OCI-LY7 (cell line): ENCODE measurements around the gene GYS2. TPM values are rescaled to one million over a fixed set of nuclear protein-coding genes. Genes with fewer than 3 reads are reported as not detected.

Source experiments
- BruUV-seq: library from RNA; stranded (reverse); fragments of 400-500 nt; replicated peaks from 2 replicates; lab custom pipeline; 2021; lab: Mats Ljungman, UMichigan
- CTCF ChIA-PET: fragments of 300-600 bp; sonication (Branson Sonifier 250); formaldehyde crosslinking; loops from one replicate; lab custom pipeline; 2022; ENCODE audit warnings: antibody characterized with exemption; ENCODE audit not compliant: unreplicated experiment; lab: Charles Lee
- POLR2A ChIA-PET: fragments of 300-600 bp; sonication (Branson Sonifier 250); formaldehyde crosslinking; loops from one replicate; lab custom pipeline; 2022; ENCODE audit warnings: antibody characterized with exemption; lab: Charles Lee
- DNase-seq: peaks from one replicate; pipeline ENCODE4 v3.0.0-alpha.2; 2015; ENCODE audit warnings: low spot score
- H2AFZ ChIP-seq: fragments of 200-600 bp; sonication (generic), shearing (Covaris generic); 2 replicates; pipeline ENCODE4 v1.6.1; 2014; ENCODE audit warnings: mild to moderate bottlenecking, antibody characterized with exemption, low read length, moderate library complexity
- H3K27ac ChIP-seq: fragments of 200-600 bp; sonication (generic); 2 replicates; pipeline ENCODE4 v1.5.1; 2014; ENCODE audit warnings: mixed run types, low read depth, mild to moderate bottlenecking, moderate library complexity, low read length, inconsistent platforms; ENCODE audit not compliant: poor library complexity, severe bottlenecking
- H3K36me3 ChIP-seq: fragments of 200-600 bp; sonication (generic); 2 replicates; pipeline ENCODE4 v1.6.1; 2014; ENCODE audit warnings: mild to moderate bottlenecking, antibody characterized with exemption, low read length, moderate library complexity, mixed read lengths; ENCODE audit not compliant: insufficient read depth
- H3K4me1 ChIP-seq: fragments of 200-600 bp; sonication (generic); 2 replicates; pipeline ENCODE4 v1.5.1; 2014; ENCODE audit warnings: mild to moderate bottlenecking, low read length; ENCODE audit not compliant: insufficient read depth, poor library complexity, severe bottlenecking
- H3K4me2 ChIP-seq: fragments of 200-600 bp; sonication (generic); 2 replicates; pipeline ENCODE4 v1.6.1; 2014; ENCODE audit warnings: mild to moderate bottlenecking, low read length
- H3K4me3 ChIP-seq: fragments of 200-600 bp; sonication (generic); 2 replicates; pipeline ENCODE4 v1.5.1; 2014; ENCODE audit warnings: mild to moderate bottlenecking, low read depth, low read length; ENCODE audit not compliant: poor library complexity, severe bottlenecking
- H3K79me2 ChIP-seq: fragments of 200-600 bp; sonication (generic); 2 replicates; pipeline ENCODE4 v1.6.1; 2016; ENCODE audit warnings: low read depth, mild to moderate bottlenecking, low read length, moderate library complexity, mixed read lengths; ENCODE audit not compliant: insufficient read depth
- H3K9me2 ChIP-seq: fragments of 200-600 bp; sonication (generic); 2 replicates; pipeline ENCODE4 v1.6.1; 2016; ENCODE audit warnings: mild to moderate bottlenecking, low read length, mixed read lengths; ENCODE audit not compliant: insufficient read depth
- H3K9me3 ChIP-seq: fragments of 200-600 bp; sonication (generic); 2 replicates; pipeline ENCODE4 v1.6.1; 2014; ENCODE audit warnings: mild to moderate bottlenecking, mixed run types, low read length, mixed read lengths
- H4K20me1 ChIP-seq: fragments of 200-600 bp; sonication (generic); 2 replicates; pipeline ENCODE4 v1.6.1; 2014; ENCODE audit warnings: mild to moderate bottlenecking, antibody characterized with exemption, low read length, moderate library complexity, mixed read lengths; ENCODE audit not compliant: insufficient read depth
- EZH2phosphoT487 ChIP-seq: fragments of 200-600 bp; sonication (generic); IDR thresholded peaks from 2 replicates; pipeline ENCODE4 v1.6.1; 2018; ENCODE audit warnings: low read depth, borderline replicate concordance, mild to moderate bottlenecking, mixed run types, antibody characterized with exemption, low read length, moderate library complexity, mixed read lengths
- intact Hi-C: fragments of 100-400 bp; cut with micrococcal nuclease; formaldehyde crosslinking; loops from one replicate; pipeline ENCODE4 v1.10.0; 2022; ENCODE audit not compliant: unreplicated experiment
- total RNA-seq, 2 experiments: library from RNA; depleted of rRNA in 1 of 2; stranded (reverse); fragments of >200 nt in 1 of 2; shearing (Covaris generic) in 1 of 2; gene quantifications; 2 replicates each; pipeline ENCODE4 v1.2.3, GENCODE V29; 2014 to 2022
- TF ChIP-seq, protein P1 (sequence below): fragments of 200-600 bp; sonication (generic); conservative IDR thresholded peaks from 2 replicates; pipeline ENCODE4 v1.5.1; 2014; ENCODE audit warnings: mild to moderate bottlenecking, antibody characterized with exemption, low read length, moderate library complexity, mixed read lengths

The GYS2 gene
- total RNA-seq, 2 experiments from 2014 or later = not detected

DNA sequence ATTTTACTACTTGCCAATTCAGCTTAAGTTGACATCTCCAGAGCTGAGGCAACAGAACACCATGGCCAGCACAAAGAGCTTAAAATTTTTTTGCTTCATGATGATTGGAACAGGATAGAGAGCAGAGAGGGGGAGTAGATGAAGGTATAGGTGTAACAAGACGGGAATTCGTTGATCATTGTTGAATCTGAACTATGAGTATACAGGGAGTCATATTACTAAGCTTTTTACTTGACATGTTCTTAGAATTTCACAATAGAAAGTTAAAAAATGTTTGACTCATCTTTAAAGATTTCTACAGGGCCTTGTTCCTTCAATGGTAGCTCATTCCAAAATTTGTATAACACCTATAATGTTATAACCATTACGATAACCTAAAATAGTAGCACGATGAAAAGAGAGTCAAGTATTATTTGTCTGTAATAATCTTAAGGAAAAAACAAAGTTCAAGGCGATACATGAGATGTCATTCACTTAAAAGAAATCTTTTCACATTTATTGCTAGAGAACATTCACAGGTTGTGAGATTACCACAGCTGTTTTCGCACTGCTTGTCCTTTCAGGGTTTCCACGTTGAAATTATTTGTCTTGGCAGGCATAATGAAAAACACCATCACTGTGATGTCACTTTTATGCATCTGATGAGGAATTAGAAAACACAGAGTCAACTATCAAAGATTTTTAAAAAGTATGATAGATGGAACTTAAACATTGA, 44.6 kb downstream of the GYS2 start:
- intact Hi-C loops = no loop called here
- no peak overlapping the region for H3K27ac ChIP-seq
- no peak overlapping the region for H3K4me3 ChIP-seq
- no peak overlapping the region for H2AFZ ChIP-seq
- no peak for DNase-seq
- TF ChIP-seq EZH2phosphoT487 = no peak
- TF ChIP-seq, protein P1, sequence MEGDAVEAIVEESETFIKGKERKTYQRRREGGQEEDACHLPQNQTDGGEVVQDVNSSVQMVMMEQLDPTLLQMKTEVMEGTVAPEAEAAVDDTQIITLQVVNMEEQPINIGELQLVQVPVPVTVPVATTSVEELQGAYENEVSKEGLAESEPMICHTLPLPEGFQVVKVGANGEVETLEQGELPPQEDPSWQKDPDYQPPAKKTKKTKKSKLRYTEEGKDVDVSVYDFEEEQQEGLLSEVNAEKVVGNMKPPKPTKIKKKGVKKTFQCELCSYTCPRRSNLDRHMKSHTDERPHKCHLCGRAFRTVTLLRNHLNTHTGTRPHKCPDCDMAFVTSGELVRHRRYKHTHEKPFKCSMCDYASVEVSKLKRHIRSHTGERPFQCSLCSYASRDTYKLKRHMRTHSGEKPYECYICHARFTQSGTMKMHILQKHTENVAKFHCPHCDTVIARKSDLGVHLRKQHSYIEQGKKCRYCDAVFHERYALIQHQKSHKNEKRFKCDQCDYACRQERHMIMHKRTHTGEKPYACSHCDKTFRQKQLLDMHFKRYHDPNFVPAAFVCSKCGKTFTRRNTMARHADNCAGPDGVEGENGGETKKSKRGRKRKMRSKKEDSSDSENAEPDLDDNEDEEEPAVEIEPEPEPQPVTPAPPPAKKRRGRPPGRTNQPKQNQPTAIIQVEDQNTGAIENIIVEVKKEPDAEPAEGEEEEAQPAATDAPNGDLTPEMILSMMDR = no peak
- H3K79me2 ChIP-seq = no peaks in the 10 kb centered on the region
- no peaks in the 10 kb centered on the region for H3K9me2 ChIP-seq
- no TSS peak for BruUV-seq
- CTCF ChIA-PET = no interaction called here
- no peaks in the 10 kb centered on the region for H3K4me1 ChIP-seq
- H3K9me3 ChIP-seq = no peaks in the 10 kb centered on the region
- no peaks in the 10 kb centered on the region for H4K20me1 ChIP-seq
- no peaks in the 10 kb centered on the region for H3K36me3 ChIP-seq
- H3K4me2 ChIP-seq = no peak overlapping the region
- POLR2A ChIA-PET = interaction anchor here (0.8 to 1.3 kb wide), 2 partner anchors 16 to 39 kb away, joined by 4 to 11 read pairs; no protein-coding TSS in a partner anchor

DNA sequence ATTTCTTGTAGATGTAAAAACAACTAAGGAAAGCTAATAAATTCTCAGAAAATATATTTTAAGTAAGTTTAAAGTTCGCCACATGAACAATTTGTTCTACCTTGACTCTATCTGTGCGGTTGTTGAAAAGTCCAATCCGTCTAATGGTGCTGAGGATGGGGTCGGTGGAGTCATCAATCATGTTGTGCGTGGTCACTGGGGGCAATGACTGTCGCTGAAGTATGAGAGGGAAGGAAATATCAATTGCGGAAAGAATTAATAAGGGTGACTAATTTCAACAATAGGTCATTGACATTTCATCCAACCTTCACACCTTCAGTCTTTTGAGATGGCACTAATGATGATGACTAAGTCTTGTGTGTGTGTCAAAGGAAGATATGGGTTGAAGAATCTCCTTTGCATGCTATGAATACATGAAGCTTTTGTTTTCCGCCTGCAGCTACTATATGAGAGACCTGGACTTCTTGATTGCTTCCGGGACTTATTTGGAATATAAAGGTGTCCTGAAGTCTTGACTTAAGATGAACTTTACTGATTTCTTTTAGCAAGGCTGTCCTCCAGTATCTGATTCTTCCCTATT, 46.5 kb downstream of the GYS2 start:
- Histone ChIP-seq H3K9me3 (no peaks in the 10 kb centered on the region), H2AFZ (no peak overlapping the region), H3K4me2 (no peak overlapping the region), H3K79me2 (no peaks in the 10 kb centered on the region), H3K9me2 (no peaks in the 10 kb centered on the region), H4K20me1 (no peaks in the 10 kb centered on the region), H3K36me3 (no peaks in the 10 kb centered on the region), H3K4me1 (no peaks in the 10 kb centered on the region), H3K4me3 (no peak overlapping the region), H3K27ac (no peak overlapping the region)
- TF ChIP-seq, protein P1 = no peak
- no peak for TF ChIP-seq EZH2phosphoT487
- intact Hi-C loops = no loop called here
- POLR2A ChIA-PET = interaction anchor here (0.6 to 2.3 kb wide), 3 partner anchors 10 to 68 kb away, joined by 3 to 7 read pairs (median 3); no protein-coding TSS in a partner anchor
- CTCF ChIA-PET = no interaction called here
- no peak for DNase-seq
- BruUV-seq = no TSS peak

DNA sequence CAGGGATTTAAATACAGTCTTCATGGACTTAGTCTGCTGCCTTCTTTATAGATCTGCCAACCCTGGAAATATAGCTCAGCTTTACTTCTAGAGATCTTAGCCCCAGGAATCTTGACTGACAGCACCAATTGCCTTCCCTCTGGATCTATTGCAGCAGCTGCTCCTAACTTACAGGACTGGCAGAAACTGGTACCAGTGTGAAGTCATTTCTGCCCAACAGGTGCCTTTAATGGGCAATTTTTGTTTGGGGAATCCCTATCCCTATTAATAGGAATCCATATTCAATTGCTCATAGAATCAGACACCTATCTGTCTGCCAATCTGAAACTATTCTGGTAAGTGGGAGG, 51.3 kb downstream of the GYS2 start:
- TF ChIP-seq, protein P1 = no peak
- TF ChIP-seq EZH2phosphoT487 = no peak
- H3K4me2 ChIP-seq = no peak overlapping the region
- H3K79me2 ChIP-seq = no peaks in the 10 kb centered on the region
- DNase-seq = no peak
- H3K27ac ChIP-seq = no peak overlapping the region
- intact Hi-C loops = no loop called here
- ChIA-PET CTCF (no interaction called here), POLR2A (interaction anchor here (1.0 kb wide), 1 partner anchor 9 kb away, joined by 3 read pairs; no protein-coding TSS in a partner anchor)
- no peaks in the 10 kb centered on the region for H3K4me1 ChIP-seq
- no TSS peak for BruUV-seq
- H4K20me1 ChIP-seq = no peaks in the 10 kb centered on the region
- H3K9me3 ChIP-seq = no peaks in the 10 kb centered on the region
- no peak overlapping the region for H2AFZ ChIP-seq
- H3K36me3 ChIP-seq = no peaks in the 10 kb centered on the region
- H3K9me2 ChIP-seq = no peaks in the 10 kb centered on the region
- H3K4me3 ChIP-seq = no peak overlapping the region
